Measurements from ENCODE around the gene CUL4A.

CUL4A gene

DNA sequence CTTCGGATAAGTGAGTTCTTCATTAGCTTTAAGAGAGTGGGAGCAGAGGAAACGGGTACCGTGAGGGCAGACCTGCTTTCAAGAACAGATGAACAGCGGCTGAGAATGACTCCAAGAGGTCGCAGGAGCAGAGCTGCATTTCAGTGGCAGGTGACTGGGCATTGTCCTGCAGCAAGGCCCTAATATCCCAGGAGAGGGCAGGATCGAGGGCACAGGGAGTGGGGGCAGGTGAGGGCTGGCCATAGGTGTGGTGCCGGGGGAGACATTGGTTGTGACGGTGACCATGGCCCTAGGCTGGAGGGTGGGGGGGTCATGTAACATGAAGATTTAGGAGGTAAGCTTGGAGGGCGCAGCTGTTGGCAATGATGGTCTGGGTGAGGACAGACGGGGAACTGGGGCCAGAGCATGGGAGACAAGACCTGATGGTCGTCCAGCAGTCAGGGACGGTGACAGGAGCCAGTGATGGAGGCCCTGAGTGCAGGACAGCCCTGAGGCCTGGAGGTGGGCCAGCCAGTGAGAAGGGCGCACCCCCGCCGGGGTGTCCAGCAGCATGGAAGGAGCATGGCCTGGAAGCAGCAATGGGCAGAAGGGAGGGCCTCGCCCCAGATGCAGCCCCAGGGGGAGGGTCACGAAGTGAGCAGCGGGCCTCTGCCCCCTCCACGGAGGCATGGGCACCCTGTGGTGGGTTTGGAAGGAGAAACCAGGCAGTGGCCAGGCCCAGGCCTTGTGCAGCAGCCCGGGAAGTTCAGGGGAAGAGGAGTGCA is 58.4 kb downstream of the CUL4A start:
- Histone ChIP-seq H3K9ac (ENCODE audit: low read depth, low read length, poor library complexity, severe bottlenecking) (no peak overlapping the region), H3K27me3 (ENCODE audit: insufficient read depth, low read length, poor library complexity, severe bottlenecking) (no peaks in the 10 kb centered on the region), H3K9me2 (replicated peaks; ENCODE audit: low read depth, low read length) (no peaks in the 10 kb centered on the region), H3K4me1 (ENCODE audit: insufficient read depth, low read length, poor library complexity, severe bottlenecking) (no peaks in the 10 kb centered on the region), H3K4me3 (ENCODE audit: low read length, poor library complexity, severe bottlenecking) (no peak overlapping the region), H3K79me2 (ENCODE audit: insufficient read depth, low read length) (no peaks in the 10 kb centered on the region), H4K20me1 (ENCODE audit: insufficient read depth, low read length, poor library complexity, severe bottlenecking) (no peaks in the 10 kb centered on the region), H3K4me2 (ENCODE audit: low read depth, low read length, poor library complexity, severe bottlenecking) (no peak overlapping the region), H3K9me3 (ENCODE audit: insufficient read depth, low read depth, low read length) (no peaks in the 10 kb centered on the region), H2AFZ (ENCODE audit: low read length) (no peak overlapping the region), H3K36me3 (ENCODE audit: insufficient read depth, low read length) (peaks cover 7% of the 10 kb centered on the region; the same call in 1 of the 2 replicates), H3F3A (ENCODE audit: low read depth) (no peaks in the 10 kb centered on the region)
- TF ChIP-seq EZH2phosphoT487 (IDR thresholded peaks at IDR 0.05; ENCODE audit: borderline replicate concordance): no peak
- TF ChIP-seq, protein P1, sequence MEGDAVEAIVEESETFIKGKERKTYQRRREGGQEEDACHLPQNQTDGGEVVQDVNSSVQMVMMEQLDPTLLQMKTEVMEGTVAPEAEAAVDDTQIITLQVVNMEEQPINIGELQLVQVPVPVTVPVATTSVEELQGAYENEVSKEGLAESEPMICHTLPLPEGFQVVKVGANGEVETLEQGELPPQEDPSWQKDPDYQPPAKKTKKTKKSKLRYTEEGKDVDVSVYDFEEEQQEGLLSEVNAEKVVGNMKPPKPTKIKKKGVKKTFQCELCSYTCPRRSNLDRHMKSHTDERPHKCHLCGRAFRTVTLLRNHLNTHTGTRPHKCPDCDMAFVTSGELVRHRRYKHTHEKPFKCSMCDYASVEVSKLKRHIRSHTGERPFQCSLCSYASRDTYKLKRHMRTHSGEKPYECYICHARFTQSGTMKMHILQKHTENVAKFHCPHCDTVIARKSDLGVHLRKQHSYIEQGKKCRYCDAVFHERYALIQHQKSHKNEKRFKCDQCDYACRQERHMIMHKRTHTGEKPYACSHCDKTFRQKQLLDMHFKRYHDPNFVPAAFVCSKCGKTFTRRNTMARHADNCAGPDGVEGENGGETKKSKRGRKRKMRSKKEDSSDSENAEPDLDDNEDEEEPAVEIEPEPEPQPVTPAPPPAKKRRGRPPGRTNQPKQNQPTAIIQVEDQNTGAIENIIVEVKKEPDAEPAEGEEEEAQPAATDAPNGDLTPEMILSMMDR (conservative IDR thresholded peaks at IDR 0.05; ENCODE audit: low read length): no peak

DNA sequence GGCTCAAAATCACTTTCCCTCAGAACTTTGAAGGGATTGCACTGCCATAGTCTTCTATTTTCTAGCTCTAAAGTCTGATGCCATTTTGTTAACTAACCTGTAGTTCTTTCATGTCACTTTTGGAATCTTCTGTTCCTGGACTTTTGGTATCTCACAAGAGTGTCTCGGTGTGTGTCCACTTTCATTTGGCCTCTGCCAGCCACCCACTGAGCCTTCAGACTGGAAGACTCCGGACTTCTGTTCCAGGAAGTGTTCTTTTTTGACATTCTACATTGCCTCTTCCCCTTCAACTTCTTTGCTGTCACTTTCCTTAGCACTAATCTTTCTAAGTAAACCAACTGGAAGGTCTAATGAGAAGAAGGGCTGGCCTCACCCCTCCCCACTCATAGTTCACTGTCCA is 62.6 kb downstream of the CUL4A start:
- no peaks in the 10 kb centered on the region for H3K9me2 ChIP-seq (replicated peaks; ENCODE audit: low read depth, low read length)
- no peak overlapping the region for H3K4me2 ChIP-seq (ENCODE audit: low read depth, low read length, poor library complexity, severe bottlenecking)
- no peak overlapping the region for H3K4me3 ChIP-seq (ENCODE audit: low read length, poor library complexity, severe bottlenecking)
- no peaks in the 10 kb centered on the region for H3K27me3 ChIP-seq (ENCODE audit: insufficient read depth, low read length, poor library complexity, severe bottlenecking)
- no peak overlapping the region for H3K9ac ChIP-seq (ENCODE audit: low read depth, low read length, poor library complexity, severe bottlenecking)
- H3K36me3 ChIP-seq (ENCODE audit: insufficient read depth, low read length): no peaks in the 10 kb centered on the region
- no peaks in the 10 kb centered on the region for H3K9me3 ChIP-seq (ENCODE audit: insufficient read depth, low read depth, low read length)
- H3F3A ChIP-seq (ENCODE audit: low read depth): no peaks in the 10 kb centered on the region
- no peak overlapping the region for H2AFZ ChIP-seq (ENCODE audit: low read length)
- no peaks in the 10 kb centered on the region for H3K4me1 ChIP-seq (ENCODE audit: insufficient read depth, low read length, poor library complexity, severe bottlenecking)
- no peaks in the 10 kb centered on the region for H4K20me1 ChIP-seq (ENCODE audit: insufficient read depth, low read length, poor library complexity, severe bottlenecking)
- no peak for TF ChIP-seq EZH2phosphoT487 (IDR thresholded peaks at IDR 0.05; ENCODE audit: borderline replicate concordance)
- no peaks in the 10 kb centered on the region for H3K79me2 ChIP-seq (ENCODE audit: insufficient read depth, low read length)

GRCh38 chr13:113272701-113273181 is 63.3 kb downstream of the CUL4A start:
- Histone ChIP-seq H4K20me1 (ENCODE audit: insufficient read depth, low read length, poor library complexity, severe bottlenecking) (no peaks in the 10 kb centered on the region), H3K4me1 (ENCODE audit: insufficient read depth, low read length, poor library complexity, severe bottlenecking) (no peaks in the 10 kb centered on the region), H3K9me2 (replicated peaks; ENCODE audit: low read depth, low read length) (no peaks in the 10 kb centered on the region), H2AFZ (ENCODE audit: low read length) (no peak overlapping the region), H3K27me3 (ENCODE audit: insufficient read depth, low read length, poor library complexity, severe bottlenecking) (no peaks in the 10 kb centered on the region), H3K4me2 (ENCODE audit: low read depth, low read length, poor library complexity, severe bottlenecking) (no peak overlapping the region), H3K36me3 (ENCODE audit: insufficient read depth, low read length) (no peaks in the 10 kb centered on the region), H3K9ac (ENCODE audit: low read depth, low read length, poor library complexity, severe bottlenecking) (no peak overlapping the region), H3K9me3 (ENCODE audit: insufficient read depth, low read depth, low read length) (no peaks in the 10 kb centered on the region), H3K4me3 (ENCODE audit: low read length, poor library complexity, severe bottlenecking) (no peak overlapping the region), H3F3A (ENCODE audit: low read depth) (no peaks in the 10 kb centered on the region), H3K79me2 (ENCODE audit: insufficient read depth, low read length) (no peaks in the 10 kb centered on the region)
- TF ChIP-seq, protein P1 (conservative IDR thresholded peaks at IDR 0.05; ENCODE audit: low read length): no peak
- TF ChIP-seq EZH2phosphoT487 (IDR thresholded peaks at IDR 0.05; ENCODE audit: borderline replicate concordance): no peak

DNA sequence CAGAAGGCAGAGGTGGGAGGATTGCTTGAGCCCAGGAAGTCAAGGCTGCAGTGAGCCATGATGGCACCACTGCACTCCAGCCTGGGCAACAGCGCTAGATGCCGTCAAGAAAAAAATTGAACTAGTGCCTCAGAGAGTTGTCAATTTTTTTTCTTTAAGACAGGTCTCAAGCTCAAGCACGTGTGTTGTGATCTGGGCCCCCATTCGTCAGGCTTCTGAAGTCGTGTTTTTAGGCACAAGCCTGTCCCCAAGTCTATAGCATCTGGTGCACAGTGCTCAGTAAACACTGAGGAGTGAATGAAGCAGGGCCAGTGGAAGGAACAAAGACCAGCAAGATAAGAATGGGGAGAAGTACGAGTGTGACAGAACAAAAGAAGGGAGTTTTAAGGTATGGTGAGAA is 63.9 kb downstream of the CUL4A start:
- H3K9me2 ChIP-seq (replicated peaks; ENCODE audit: low read depth, low read length): no peaks in the 10 kb centered on the region
- no peaks in the 10 kb centered on the region for H3K79me2 ChIP-seq (ENCODE audit: insufficient read depth, low read length)
- H4K20me1 ChIP-seq (ENCODE audit: insufficient read depth, low read length, poor library complexity, severe bottlenecking): no peaks in the 10 kb centered on the region
- H3K4me2 ChIP-seq (ENCODE audit: low read depth, low read length, poor library complexity, severe bottlenecking): no peak overlapping the region
- H3K36me3 ChIP-seq (ENCODE audit: insufficient read depth, low read length): no peaks in the 10 kb centered on the region
- H3K4me3 ChIP-seq (ENCODE audit: low read length, poor library complexity, severe bottlenecking): no peak overlapping the region
- H3K4me1 ChIP-seq (ENCODE audit: insufficient read depth, low read length, poor library complexity, severe bottlenecking): no peaks in the 10 kb centered on the region
- no peak overlapping the region for H3K9ac ChIP-seq (ENCODE audit: low read depth, low read length, poor library complexity, severe bottlenecking)
- H3K27me3 ChIP-seq (ENCODE audit: insufficient read depth, low read length, poor library complexity, severe bottlenecking): no peaks in the 10 kb centered on the region
- H3F3A ChIP-seq (ENCODE audit: low read depth): no peaks in the 10 kb centered on the region
- no peak for TF ChIP-seq EZH2phosphoT487 (IDR thresholded peaks at IDR 0.05; ENCODE audit: borderline replicate concordance)
- TF ChIP-seq, protein P1 (conservative IDR thresholded peaks at IDR 0.05; ENCODE audit: low read length): no peak
- no peaks in the 10 kb centered on the region for H3K9me3 ChIP-seq (ENCODE audit: insufficient read depth, low read depth, low read length)
- no peak overlapping the region for H2AFZ ChIP-seq (ENCODE audit: low read length)
